HG02884 (cell line): ENCODE measurements around the gene MUC3A.
"Not testable (repeated sequence)": the region's sequence is repeated elsewhere in the genome, so short reads cannot be mapped to it uniquely, and the experiment has no call there.

ENCODE experiments used
- ATAC-seq: cut with Tn5 transposase; IDR thresholded peaks from one replicate; pipeline ENCODE4 v1.9.1; 2021; ENCODE audit warnings: mild to moderate bottlenecking, moderate library complexity; ENCODE audit not compliant: unreplicated experiment

MUC3A gene

DNA sequence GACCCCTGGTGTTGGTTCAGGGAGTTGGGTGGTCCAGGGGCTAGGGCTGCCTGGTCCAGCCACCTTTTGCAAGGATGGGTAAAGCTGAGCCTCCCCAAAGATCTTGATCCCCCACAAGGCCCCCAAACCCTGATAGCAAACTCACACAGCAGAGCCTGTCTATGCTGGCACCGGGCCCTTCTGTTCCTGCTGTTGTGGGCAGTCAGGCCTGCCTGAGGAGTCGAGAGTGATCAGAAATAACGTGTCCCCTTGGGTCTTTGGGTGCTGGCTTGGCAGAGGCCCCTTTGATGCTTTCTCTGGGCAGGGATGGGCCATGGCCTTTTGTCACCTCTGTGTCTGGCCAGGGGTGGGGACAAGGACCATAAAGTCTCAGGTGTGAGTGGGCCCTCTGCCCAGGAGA lies 19.3 kb downstream of the MUC3A start:
- no peak for ATAC-seq

- no peak for ATAC-seq
Observed at GRCh38 chr7:100969066-100969615, 19.8 kb downstream of the MUC3A start, which contains the start of gene MUC12. Gene MUC12, plus strand, starts transcription at chr7:100969565. Its CDS starts 58 bp downstream, at chr7:100969623.

DNA sequence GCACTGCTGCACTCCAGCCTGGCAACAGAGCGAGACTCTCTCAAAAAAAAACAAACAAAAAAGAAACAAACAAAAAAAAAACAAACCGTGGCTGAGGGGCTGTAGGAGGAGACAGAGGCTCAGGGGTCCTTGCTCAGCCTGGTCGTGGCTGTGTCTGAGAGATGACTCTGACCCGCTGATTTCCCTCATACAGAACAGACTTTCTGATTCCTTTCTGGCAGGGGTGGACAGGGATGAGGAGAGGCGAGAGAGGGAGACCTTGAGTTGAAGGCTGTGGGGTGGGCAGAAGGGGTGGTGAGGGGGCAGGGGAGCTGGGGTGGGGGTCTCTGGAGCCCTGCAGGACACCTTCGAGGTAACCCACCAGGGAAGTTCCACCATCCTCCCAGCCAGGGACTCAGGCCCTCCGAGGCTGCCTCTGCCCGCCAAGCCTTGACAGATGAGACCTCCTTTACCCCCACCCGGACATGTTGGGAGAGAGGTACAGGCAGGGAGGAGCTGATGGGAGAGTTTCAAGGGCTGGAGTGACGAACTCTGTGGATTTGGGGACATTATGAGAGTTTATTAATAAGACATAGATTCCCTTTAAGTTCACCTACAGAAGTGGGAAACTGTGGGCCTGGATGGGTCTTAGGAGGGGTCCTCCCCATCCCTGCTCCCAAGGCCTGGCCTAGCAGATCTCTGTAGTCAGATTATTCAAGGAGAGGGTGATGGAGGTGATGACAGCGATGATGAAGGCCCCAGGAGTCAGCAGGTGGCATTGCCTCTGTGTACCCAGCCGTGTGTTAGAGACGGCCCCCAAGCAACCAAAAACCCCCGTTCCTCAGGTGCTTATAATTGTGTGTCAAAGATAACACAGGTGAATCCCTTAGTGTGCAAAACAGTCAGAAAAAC lies 22.0 kb downstream of the MUC3A start:
- no peak for ATAC-seq

DNA sequence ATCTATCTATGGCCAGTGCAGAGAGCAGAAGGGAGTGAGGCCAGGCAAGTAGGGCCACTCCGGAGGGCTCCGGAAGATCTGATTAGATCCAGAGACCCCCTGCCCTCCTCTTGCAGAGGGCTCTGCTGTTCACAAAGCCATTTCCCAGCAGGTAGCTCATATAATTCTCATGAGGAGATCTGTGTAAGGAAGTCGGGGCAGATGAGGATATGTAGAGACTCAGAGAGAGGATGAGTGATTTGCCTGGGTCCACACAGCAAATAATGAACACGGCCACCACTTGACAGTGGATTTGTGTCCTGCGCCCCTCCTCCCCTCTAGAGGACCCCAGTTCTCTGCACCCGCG lies 22.6 kb downstream of the MUC3A start:
- no peak for ATAC-seq

DNA sequence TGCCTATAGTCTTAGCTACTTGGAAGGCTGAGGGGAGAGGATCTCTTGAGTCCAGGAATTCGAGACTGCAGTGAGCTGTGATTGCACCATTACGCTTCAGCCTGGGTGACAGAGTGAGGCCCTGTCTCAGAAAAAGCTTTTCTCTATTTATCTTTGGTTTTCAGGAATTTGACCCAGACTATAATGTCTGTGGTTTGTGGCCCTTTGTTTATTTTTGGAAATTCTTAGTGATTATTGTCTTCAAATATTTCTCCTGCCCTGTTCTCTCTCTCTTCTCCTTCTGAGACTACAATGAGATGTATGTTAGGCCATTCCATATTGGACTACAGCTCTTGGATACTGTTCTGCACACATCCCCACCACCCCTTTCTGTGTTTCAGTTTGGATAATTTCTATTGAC lies 24.7 kb downstream of the MUC3A start:
- no peak for ATAC-seq

GRCh38 chr7:100975371-100975821 lies 26.1 kb downstream of the MUC3A start:
- no peak for ATAC-seq

DNA sequence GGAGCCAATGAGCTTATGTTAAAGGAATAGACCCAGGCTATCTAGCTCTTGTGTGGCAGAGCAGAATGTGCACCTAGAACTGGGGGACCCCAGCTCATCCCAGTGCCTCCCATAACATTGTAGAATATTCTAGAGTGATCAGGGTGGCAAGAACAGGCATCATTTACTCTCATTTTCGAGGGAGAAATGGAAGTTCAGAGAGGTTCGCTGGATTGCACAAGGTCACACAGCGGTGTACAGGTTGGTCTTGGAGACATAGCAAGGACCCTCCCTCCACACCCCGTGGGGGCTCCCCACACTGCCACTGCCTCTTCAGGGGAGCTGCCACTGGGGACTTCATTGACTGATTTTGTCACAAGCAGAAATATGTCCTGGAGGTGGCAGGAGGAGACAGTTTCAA lies 29.0 kb downstream of the MUC3A start:
- no peak for ATAC-seq

DNA sequence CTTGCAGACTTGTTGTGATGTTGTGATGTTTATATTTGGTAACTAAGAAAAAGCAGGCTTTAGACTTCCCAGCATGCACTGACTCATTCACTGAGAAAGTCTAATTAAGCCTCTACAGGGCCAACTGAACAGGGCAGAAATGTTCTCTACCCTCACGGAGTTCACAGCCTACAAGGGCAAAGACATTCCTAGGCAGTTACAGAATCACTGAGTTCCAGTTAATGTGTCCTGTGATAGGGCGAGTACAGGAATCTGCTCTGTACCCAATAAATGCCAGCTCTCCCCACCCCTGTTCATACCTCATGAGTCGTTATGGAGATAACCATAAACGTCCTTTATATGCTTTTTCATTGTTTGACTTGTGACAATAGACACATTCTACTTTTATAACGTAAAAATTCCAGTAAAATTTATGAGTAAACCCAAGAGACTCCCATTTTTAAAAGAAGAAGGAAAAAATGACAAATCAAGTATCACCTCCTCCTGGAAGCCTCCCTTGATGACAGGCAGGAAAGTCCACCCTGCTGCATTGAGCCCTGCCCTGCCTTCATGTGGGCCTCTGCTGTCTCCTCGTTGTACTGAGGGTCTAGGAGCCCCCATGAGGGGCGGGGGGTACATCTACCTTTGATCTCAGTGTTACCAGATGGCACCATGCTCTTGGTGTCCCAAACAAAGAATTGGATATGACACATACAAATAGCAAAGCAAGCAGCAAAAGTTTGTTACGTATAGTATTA lies 34.3 kb downstream of the MUC3A start:
- ATAC-seq = no peak

- not testable (repeated sequence) for ATAC-seq
Observed at GRCh38 chr7:100984241-100984918, 35.0 kb downstream of the MUC3A start.

- not testable (repeated sequence) for ATAC-seq
Observed at GRCh38 chr7:100985033-100985797, 35.9 kb downstream of the MUC3A start.

DNA sequence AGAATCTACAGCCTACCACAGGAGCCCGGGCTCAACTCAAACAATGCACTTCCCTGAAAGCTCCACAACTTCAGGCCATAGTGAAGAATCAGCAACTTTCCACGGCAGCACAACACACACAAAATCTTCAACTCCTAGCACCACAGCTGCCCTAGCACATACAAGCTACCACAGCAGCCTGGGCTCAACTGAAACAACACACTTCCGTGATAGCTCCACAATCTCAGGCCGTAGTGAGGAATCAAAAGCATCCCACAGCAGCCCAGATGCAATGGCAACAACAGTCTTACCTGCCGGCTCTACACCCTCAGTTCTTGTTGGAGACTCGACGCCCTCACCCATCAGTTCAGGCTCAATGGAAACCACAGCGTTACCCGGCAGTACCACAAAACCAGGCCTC lies 42.3 kb downstream of the MUC3A start:
- ATAC-seq = no peak

GRCh38 chr7:100992280-100992679 lies 42.9 kb downstream of the MUC3A start:
- not testable (repeated sequence) for ATAC-seq

GRCh38 chr7:100994671-100995070 lies 45.3 kb downstream of the MUC3A start:
- ATAC-seq = not testable (repeated sequence)

DNA sequence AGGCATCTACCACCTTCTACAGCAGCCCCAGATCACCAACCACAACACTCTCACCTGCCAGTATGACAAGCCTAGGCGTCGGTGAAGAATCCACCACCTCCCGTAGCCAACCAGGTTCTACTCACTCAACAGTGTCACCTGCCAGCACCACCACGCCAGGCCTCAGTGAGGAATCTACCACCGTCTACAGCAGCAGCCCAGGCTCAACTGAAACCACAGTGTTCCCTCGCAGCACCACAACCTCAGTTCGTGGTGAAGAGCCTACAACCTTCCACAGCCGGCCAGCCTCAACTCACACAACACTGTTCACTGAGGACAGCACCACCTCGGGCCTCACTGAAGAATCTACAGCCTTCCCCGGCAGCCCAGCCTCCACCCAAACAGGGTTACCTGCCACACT lies 49.2 kb downstream of the MUC3A start:
- ATAC-seq = not testable (repeated sequence)

GRCh38 chr7:100999334-100999733 lies 50.0 kb downstream of the MUC3A start:
- ATAC-seq = not testable (repeated sequence)

DNA sequence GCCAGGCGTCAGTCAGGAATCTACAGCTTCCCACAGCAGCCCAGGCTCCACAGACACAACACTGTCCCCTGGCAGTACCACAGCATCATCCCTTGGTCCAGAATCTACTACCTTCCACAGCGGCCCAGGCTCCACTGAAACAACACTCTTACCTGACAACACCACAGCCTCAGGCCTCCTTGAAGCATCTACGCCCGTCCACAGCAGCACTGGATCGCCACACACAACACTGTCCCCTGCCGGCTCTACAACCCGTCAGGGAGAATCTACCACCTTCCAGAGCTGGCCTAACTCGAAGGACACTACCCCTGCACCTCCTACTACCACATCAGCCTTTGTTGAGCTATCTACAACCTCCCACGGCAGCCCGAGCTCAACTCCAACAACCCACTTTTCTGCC lies 50.7 kb downstream of the MUC3A start:
- not testable (repeated sequence) for ATAC-seq

DNA sequence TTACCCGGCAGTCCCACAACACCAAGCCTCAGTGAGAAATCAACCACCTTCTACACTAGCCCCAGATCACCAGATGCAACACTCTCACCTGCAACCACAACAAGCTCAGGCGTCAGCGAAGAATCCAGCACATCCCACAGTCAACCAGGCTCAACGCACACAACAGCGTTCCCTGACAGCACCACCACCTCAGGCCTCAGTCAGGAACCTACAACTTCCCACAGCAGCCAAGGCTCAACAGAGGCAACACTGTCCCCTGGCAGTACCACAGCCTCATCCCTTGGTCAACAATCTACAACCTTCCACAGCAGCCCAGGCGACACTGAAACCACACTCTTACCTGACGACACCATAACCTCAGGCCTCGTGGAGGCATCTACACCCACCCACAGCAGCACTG lies 53.0 kb downstream of the MUC3A start:
- ATAC-seq = not testable (repeated sequence)

DNA sequence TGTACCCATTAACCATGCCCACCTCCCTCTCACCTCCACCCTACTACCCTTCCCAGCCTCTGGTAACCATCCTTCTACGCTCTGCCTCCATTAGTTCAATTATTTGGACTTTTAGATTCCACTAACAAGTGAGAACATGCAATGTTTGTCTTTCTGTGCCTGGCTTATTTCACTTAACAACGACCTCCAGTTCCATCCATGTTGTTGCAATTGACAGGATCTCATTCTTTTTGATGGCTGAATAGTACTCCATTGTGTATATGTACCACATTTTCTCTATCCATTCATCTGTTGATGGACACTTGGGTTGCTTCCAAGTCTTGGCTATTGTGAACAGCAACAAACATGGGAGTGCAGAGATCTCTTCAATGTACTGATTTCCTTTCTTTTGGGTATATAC lies 58.0 kb downstream of the MUC3A start:
- ATAC-seq = not testable (repeated sequence)

GRCh38 chr7:101009629-101010028 lies 60.3 kb downstream of the MUC3A start:
- no peak for ATAC-seq

DNA sequence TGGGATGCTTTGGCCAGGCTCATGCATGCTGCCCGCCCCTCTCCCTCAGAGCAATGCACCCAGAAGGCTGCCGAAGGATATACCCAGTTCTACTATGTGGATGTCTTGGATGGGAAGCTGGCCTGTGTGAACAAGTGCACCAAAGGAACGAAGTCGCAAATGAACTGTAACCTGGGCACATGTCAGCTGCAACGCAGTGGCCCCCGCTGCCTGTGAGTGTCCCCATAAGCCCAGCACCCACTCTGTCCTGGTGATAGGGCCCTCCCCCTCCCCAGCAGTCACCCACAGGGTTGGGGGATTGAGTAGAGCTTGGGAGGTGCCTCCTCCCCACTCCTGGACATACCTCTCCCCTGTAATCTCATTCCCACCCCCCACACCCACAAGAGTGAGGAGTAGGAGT lies 63.6 kb downstream of the MUC3A start:
- no peak for ATAC-seq
